Stimulated activated effector memory CD8-positive, alpha-beta T cell treated with anti-CD3 and anti-CD28 coated beads, Interleukin-12 subunit alpha, Interleukin-12 subunit beta, amount 100 ng/mL, for 72 hours (primary cell): ENCODE results near the gene GAS6.
"Not testable (repeated sequence)": the region's sequence is repeated elsewhere in the genome, so short reads cannot be mapped to it uniquely, and the experiment has no call there.

Experiments
- ATAC-seq: fragments of 150-1000 bp; cut with Tn5 transposase; 2 replicates; pipeline ENCODE4 v1.10.0; 2021
- DNase-seq, 2 donors: peaks; one replicate each; pipeline ENCODE4 v3.0.0; 2021 to 2022; ENCODE audit warnings: low spot score in 2 of 2
- H3K27ac Mint-ChIP-seq: one replicate; pipeline ENCODE4 v1.8.0; 2022; ENCODE audit warnings: mild to moderate bottlenecking, mixed read lengths
- H3K36me3 Mint-ChIP-seq: one replicate; pipeline ENCODE4 v1.8.0; 2022; ENCODE audit warnings: mild to moderate bottlenecking, mixed read lengths
- H3K4me1 Mint-ChIP-seq: one replicate; pipeline ENCODE4 v1.8.0; 2022; ENCODE audit warnings: mixed read lengths
- H3K4me3 Mint-ChIP-seq: one replicate; pipeline ENCODE4 v1.8.0; 2022; ENCODE audit warnings: mild to moderate bottlenecking, mixed read lengths
- H3K9me3 Mint-ChIP-seq: one replicate; pipeline ENCODE4 v1.8.0; 2022; ENCODE audit warnings: mixed read lengths

Gene GAS6

GRCh38 chr13:113832631-113833030, 31.2 kb downstream of the GAS6 start:
- DNase-seq (no peak), ATAC-seq (no peak)
- H3K9me3 Mint-ChIP-seq: no peaks in the 10 kb centered on the region
- H3K36me3 Mint-ChIP-seq: no peaks in the 10 kb centered on the region
- H3K27ac Mint-ChIP-seq: no peak overlapping the region
- peaks cover 8% of the 10 kb centered on the region for H3K4me1 Mint-ChIP-seq
- H3K4me3 Mint-ChIP-seq: no peak overlapping the region

- no peaks in the 10 kb centered on the region for H3K9me3 Mint-ChIP-seq
- H3K4me1 Mint-ChIP-seq: peaks cover 4% of the 10 kb centered on the region
- H3K36me3 Mint-ChIP-seq: no peaks in the 10 kb centered on the region
- ATAC-seq (peak; percentile 43), DNase-seq (no peak)
- H3K27ac Mint-ChIP-seq: no peak overlapping the region
- H3K4me3 Mint-ChIP-seq: no peak overlapping the region
These were observed 31.7 kb downstream of the GAS6 start for GRCh38 chr13:113832205-113832604.

GRCh38 chr13:113831061-113831460, 32.8 kb downstream of the GAS6 start:
- no peaks in the 10 kb centered on the region for H3K9me3 Mint-ChIP-seq
- no peak for ATAC-seq
- H3K4me3 Mint-ChIP-seq: no peak overlapping the region
- DNase-seq: no peak
- H3K4me1 Mint-ChIP-seq: no peaks in the 10 kb centered on the region
- H3K27ac Mint-ChIP-seq: no peak overlapping the region
- H3K36me3 Mint-ChIP-seq: no peaks in the 10 kb centered on the region

DNA sequence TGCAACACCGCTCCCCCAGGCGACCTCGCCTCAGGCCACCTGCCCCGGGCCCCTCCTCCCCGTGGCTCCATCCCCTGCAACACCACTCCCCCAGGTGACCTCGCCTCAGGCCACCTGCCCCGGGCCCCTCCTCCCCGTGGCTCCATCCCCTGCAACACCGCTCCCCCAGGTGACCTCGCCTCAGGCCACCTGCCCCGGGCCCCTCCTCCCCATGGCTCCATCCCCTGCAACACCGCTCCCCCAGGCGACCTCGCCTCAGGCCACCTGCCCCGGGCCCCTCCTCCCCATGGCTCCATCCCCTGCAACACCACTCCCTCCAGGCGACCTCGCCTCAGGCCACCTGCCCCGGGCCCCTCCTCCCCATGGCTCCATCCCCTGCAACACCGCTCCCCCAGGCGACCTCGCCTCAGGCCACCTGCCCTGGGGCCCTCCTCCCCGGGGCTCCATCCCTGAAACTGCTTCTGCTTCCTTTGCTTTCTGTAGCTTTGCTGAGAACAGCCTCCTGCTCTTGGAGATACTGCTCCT, 33.4 kb downstream of the GAS6 start:
- not testable (repeated sequence) for ATAC-seq, H3K36me3 Mint-ChIP-seq, H3K4me3 Mint-ChIP-seq, H3K9me3 Mint-ChIP-seq, H3K27ac Mint-ChIP-seq, DNase-seq, H3K4me1 Mint-ChIP-seq

GRCh38 chr13:113828282-113828825, 35.5 kb downstream of the GAS6 start:
- Mint-ChIP-seq H3K36me3 (no peaks in the 10 kb centered on the region), H3K4me3 (no peak overlapping the region), H3K9me3 (no peaks in the 10 kb centered on the region), H3K27ac (no peak overlapping the region), H3K4me1 (no peaks in the 10 kb centered on the region)
- no peak for ATAC-seq
- no peak for DNase-seq

GRCh38 chr13:113827021-113827420, 36.9 kb downstream of the GAS6 start:
- ATAC-seq (no peak), DNase-seq (no peak)
- H3K4me3 Mint-ChIP-seq: no peak overlapping the region
- no peaks in the 10 kb centered on the region for H3K9me3 Mint-ChIP-seq
- no peaks in the 10 kb centered on the region for H3K4me1 Mint-ChIP-seq
- H3K36me3 Mint-ChIP-seq: no peaks in the 10 kb centered on the region
- H3K27ac Mint-ChIP-seq: no peak overlapping the region

DNA sequence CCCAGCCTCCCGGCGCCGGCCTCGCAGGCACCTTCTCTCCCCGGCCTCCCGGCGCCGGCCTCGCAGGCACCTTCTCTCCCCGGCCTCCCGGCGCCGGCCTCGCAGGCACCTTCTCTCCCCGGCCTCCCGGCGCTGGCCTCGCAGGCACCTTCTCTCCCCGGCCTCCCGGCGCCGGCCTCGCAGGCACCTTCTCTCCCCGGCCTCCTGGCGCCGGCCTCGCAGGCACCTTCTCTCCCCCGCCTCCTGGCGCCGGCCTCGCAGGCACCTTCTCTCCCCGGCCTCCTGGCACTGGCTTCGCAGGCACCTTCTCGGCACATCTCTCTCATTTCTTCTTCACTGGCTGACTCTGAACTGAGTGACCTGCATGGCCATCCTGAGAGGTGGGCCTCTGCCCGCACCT, 37.4 kb downstream of the GAS6 start:
- not testable (repeated sequence) for H3K36me3 Mint-ChIP-seq, H3K9me3 Mint-ChIP-seq, ATAC-seq, H3K4me3 Mint-ChIP-seq, H3K4me1 Mint-ChIP-seq, H3K27ac Mint-ChIP-seq, DNase-seq

GRCh38 chr13:113825841-113826240, 38.0 kb downstream of the GAS6 start:
- Mint-ChIP-seq H3K4me3 (no peak overlapping the region), H3K9me3 (no peaks in the 10 kb centered on the region), H3K4me1 (no peaks in the 10 kb centered on the region), H3K27ac (peak overlapping the region; percentile 15), H3K36me3 (no peaks in the 10 kb centered on the region)
- ATAC-seq (no peak), DNase-seq (no peak)

DNA sequence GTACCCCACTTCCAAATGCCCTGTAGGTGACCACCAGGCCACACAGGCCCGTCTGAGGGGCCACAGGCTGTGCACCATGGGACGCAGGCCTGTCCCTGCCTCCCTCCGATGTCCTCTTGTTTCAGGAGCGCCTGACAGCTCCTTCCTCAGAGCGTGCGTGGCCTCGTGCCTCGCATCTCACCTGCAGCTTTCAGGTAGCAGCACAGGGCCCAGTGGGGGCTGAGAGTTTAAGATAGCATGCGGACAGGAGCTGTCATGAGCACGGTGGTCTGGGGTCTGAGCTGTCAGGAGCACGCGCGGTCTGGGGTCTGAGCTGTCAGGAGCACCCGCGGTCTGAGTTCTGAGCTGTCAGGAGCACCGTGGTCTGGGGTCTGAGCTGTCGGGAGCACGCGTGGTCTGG, 40.1 kb downstream of the GAS6 start:
- ATAC-seq (no peak), DNase-seq (no peak)
- H3K4me3 Mint-ChIP-seq: no peak overlapping the region
- no peak overlapping the region for H3K27ac Mint-ChIP-seq
- no peaks in the 10 kb centered on the region for H3K4me1 Mint-ChIP-seq
- H3K36me3 Mint-ChIP-seq: no peaks in the 10 kb centered on the region
- H3K9me3 Mint-ChIP-seq: no peaks in the 10 kb centered on the region

GRCh38 chr13:113822956-113823744, 40.7 kb downstream of the GAS6 start:
- H3K27ac Mint-ChIP-seq: no peak overlapping the region
- no peak for DNase-seq
- no peaks in the 10 kb centered on the region for H3K9me3 Mint-ChIP-seq
- H3K4me3 Mint-ChIP-seq: no peak overlapping the region
- ATAC-seq: no peak
- H3K36me3 Mint-ChIP-seq: no peaks in the 10 kb centered on the region
- no peaks in the 10 kb centered on the region for H3K4me1 Mint-ChIP-seq

- Mint-ChIP-seq H3K27ac (no peak overlapping the region), H3K9me3 (no peaks in the 10 kb centered on the region), H3K4me1 (peaks cover 5% of the 10 kb centered on the region), H3K36me3 (peaks cover 6% of the 10 kb centered on the region), H3K4me3 (no peak overlapping the region)
- DNase-seq (no peak), ATAC-seq (no peak)
These were observed 41.6 kb downstream of the GAS6 start for GRCh38 chr13:113822266-113822665.

DNA sequence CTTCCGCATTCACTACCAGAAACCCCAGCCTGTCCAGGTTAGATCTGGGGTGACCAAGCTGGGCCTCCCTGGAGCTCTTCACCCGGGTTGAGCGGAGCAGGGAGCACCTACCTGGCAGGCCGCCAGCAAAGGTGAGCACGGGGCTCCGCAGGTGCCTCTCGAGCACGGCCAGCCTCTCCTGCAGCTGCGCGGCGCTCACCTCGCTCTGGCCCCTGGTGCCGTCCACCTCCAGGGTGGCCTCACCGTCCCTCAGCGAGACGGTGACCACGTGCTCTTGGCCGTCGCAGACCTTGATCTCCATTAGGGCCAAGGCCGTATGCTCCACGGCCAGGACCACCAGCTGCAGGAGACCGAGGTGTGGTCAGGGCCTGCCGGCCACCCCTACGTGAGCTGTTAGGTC, 42.0 kb downstream of the GAS6 start:
- Mint-ChIP-seq H3K4me3 (no peak overlapping the region), H3K9me3 (no peaks in the 10 kb centered on the region), H3K4me1 (peaks cover 9% of the 10 kb centered on the region), H3K27ac (no peak overlapping the region), H3K36me3 (peaks cover 7% of the 10 kb centered on the region)
- DNase-seq: no peak
- ATAC-seq: no peak

DNA sequence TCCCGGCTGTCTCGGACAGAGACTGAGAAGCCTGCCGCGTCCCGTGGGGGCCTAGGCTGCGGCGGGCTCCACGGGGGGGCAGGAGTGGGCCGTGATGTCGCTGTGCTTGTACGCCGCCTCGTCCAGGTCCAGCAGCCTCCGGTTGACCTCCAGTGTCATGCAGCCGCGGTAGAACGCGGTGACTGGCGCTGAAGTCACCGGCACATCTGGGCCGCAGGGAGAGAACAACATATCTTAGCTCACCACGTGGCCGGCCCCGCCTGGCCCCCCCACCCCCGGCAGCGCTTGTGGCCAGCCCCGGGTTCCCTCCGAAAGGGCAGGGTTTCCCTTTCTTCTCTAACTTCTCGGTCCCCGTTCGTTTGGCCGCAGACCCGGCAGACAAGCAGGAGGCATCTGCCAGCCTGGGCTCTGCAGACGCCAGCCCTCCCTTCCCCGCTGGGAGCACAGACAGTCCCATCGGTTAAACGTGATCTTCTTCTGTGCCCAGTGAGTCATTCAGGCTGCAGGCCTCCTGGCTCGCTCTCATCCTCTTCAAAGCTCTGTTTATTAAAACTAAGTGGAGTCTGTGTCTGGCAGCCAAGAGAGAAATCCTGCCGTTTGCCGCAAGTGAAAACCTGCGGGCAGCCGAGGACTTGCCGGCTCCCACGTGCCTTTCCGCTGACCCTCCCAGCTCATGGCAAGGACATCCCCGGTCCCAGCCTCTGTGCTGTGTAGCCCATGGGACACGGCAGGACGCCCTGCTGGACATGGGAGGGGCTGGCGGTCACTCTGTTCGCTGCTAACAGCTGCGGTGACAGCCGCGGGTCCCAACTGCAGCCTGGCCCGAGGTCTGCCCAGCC, 42.8 kb downstream of the GAS6 start:
- no peak for DNase-seq
- peaks cover 18% of the 10 kb centered on the region for H3K4me1 Mint-ChIP-seq
- peak overlapping the region; percentile 23 for H3K27ac Mint-ChIP-seq
- no peak overlapping the region for H3K4me3 Mint-ChIP-seq
- H3K9me3 Mint-ChIP-seq: no peaks in the 10 kb centered on the region
- H3K36me3 Mint-ChIP-seq: peaks cover 7% of the 10 kb centered on the region
- ATAC-seq: no peak

DNA sequence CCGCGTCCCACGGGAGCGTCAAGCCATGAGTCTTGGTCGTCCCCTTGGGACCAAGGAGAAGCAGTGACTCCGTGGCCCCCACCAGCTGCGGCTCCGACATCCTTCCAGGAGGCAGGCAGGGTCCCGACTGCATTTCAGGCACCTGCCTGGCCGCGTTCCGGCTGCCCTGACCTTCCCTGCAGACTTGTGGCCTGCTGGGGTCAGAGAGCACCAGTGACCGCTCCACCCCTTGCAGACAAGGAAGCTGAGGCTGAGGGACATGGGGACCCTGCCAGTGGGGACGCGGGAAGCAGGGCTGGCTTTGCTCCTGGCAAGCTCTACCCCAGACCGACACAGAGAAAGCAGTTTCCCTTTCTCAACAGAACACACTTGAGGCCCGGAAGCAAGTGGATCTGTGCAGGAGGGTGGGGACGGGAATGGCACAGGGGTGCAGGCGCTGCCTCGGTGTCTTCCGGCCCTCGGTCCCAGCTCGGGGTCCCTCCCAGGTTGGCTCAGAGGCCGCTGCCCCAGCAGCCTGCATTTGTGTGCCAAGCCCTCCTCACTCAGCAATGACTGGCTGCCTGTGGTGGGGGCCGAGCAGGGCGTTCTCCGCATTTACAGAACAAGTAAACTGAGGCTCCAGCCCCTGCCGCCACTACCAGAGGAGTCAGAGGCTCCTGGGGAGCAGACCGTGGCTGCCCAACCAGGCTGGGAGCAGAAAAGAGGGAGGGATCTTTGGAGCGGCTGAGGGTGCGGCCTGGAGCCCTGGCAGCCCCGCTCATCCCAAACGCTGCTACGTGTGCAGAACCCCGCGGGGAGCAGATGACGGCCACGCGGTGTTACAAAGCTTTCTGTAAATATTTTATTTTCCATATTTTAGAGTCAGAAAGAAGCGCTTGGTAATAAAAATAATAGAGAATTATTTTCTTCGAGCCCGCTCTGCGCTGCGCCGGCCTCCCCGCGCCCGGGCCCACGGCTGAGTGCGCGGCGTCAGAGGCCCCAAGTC, 43.9 kb downstream of the GAS6 start:
- DNase-seq (no peak), ATAC-seq (no peak)
- Mint-ChIP-seq H3K27ac (no peak overlapping the region), H3K36me3 (peaks cover 7% of the 10 kb centered on the region), H3K4me3 (no peak overlapping the region), H3K9me3 (no peaks in the 10 kb centered on the region), H3K4me1 (peaks cover 25% of the 10 kb centered on the region)

DNA sequence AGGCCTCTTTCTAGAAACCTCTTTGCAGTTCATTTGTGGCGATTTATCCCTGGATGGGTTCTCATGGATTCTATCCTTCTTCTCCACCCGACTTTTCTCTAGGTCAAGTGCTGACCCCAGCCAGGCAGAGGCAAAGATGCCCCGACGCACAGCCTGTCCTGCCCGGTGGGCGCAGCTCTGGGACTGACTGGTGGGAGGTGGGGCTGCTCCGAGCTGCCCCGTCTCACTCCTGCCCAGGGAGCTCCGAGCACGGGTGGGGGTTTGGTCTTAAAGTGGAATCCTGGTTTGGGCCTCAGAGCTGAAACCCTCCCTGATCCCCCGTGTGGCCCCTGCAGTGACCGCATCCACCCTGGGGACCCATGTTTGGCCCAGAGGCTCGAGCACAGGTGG, 44.5 kb downstream of the GAS6 start:
- no peaks in the 10 kb centered on the region for H3K9me3 Mint-ChIP-seq
- no peak for ATAC-seq
- H3K4me1 Mint-ChIP-seq: peaks cover 25% of the 10 kb centered on the region
- H3K4me3 Mint-ChIP-seq: no peak overlapping the region
- no peak overlapping the region for H3K27ac Mint-ChIP-seq
- DNase-seq: no peak
- H3K36me3 Mint-ChIP-seq: peaks cover 7% of the 10 kb centered on the region
